Keratinocyte (primary cell): Measurements from ENCODE around the gene CD37.

Source experiments
- EZH2 ChIP-seq: IDR thresholded peaks from one replicate; pipeline ENCODE4 v1.6.1; 2012; ENCODE audit warnings: inconsistent platforms, mild to moderate bottlenecking, low read length, moderate library complexity
- TF ChIP-seq, protein P1 (sequence below), 3 experiments: IDR thresholded peaks in 1 of 3; conservative IDR thresholded peaks in 1 of 3; optimal IDR thresholded peaks in 1 of 3; 2 replicates in 2 of 3; 3 replicates in 1 of 3; pipeline versions ENCODE3 to v1.5.1; 2011; ENCODE audit warnings: low read length in 3 of 3, mild to moderate bottlenecking in 3 of 3, moderate library complexity in 2 of 3, control low read depth in 1 of 3, inconsistent platforms in 1 of 3; ENCODE audit not compliant: insufficient read depth in 2 of 3; ENCODE audit errors: extremely low read depth in 1 of 3

DNA sequence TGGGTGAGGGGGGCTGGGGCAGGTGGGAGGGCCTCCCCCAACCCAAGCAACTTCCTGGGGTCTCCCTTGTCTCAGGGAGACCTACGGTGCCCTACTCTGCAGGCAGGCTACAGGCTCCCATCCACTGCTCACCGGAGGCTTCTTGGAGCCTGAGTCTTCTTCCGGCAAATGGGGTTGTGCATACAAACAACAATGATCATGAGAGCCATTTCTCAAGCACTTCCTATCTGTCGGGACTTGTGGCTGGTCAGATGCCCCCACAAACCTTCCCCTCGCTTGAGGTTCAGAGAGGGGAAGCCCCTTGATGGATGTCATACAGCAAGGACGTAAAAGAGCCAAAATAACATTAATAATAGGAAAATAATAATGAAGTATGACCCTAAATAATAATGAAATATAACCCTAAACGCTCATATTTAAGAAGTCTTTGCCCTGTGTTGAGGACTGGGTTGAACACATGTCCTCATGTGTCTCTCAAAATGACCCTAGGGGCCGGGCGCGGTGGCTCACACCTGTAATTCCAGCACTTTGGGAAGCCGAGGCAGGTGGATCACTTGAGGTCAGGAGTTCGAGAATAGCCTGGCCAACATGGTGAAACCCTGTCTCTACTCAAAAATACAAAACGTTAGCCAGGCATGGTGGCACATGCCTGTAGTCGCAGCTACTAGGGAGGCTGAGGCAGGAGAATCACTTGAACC lies 727 bp downstream of the CD37 start:
- TF ChIP-seq EZH2, result no peak
- TF ChIP-seq, protein P1, sequence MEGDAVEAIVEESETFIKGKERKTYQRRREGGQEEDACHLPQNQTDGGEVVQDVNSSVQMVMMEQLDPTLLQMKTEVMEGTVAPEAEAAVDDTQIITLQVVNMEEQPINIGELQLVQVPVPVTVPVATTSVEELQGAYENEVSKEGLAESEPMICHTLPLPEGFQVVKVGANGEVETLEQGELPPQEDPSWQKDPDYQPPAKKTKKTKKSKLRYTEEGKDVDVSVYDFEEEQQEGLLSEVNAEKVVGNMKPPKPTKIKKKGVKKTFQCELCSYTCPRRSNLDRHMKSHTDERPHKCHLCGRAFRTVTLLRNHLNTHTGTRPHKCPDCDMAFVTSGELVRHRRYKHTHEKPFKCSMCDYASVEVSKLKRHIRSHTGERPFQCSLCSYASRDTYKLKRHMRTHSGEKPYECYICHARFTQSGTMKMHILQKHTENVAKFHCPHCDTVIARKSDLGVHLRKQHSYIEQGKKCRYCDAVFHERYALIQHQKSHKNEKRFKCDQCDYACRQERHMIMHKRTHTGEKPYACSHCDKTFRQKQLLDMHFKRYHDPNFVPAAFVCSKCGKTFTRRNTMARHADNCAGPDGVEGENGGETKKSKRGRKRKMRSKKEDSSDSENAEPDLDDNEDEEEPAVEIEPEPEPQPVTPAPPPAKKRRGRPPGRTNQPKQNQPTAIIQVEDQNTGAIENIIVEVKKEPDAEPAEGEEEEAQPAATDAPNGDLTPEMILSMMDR (optimal IDR thresholded peaks at IDR 0.05 in 1 of 3, IDR thresholded peaks at IDR 0.05 in 1 of 3, conservative IDR thresholded peaks at IDR 0.05 in 1 of 3; ENCODE audit: extremely low read depth in 1 of 3, insufficient read depth in 2 of 3, low read length in 3 of 3), result no peak
